NCI-H2107 (cell line): ENCODE results near the gene OFD1.
A peak's percentile ranks its signal among the peaks of the same experiment; 100 is the strongest.

Experiments
- DNase-seq: peaks from one replicate; lab custom pipeline; 2025; lab: John Stamatoyannopoulos, UW

OFD1 gene

GRCh38 chrX:13755254-13755653 lies 20.7 kb downstream of the OFD1 start:
- no peak for DNase-seq

- no peak for DNase-seq
Observed at GRCh38 chrX:13756381-13756780, 21.8 kb downstream of the OFD1 start.

GRCh38 chrX:13759152-13759718 lies 24.7 kb downstream of the OFD1 start:
- DNase-seq: no peak

- no peak for DNase-seq
Observed at GRCh38 chrX:13760426-13760825, 25.9 kb downstream of the OFD1 start.

- DNase-seq: no peak
Observed at GRCh38 chrX:13761606-13762414, 27.3 kb downstream of the OFD1 start.

- DNase-seq: no peak
Observed at GRCh38 chrX:13763489-13763888, 28.9 kb downstream of the OFD1 start.

- no peak for DNase-seq
Observed at GRCh38 chrX:13764281-13764680, 29.7 kb downstream of the OFD1 start.

- no peak for DNase-seq
Observed at GRCh38 chrX:13764765-13765164, 30.2 kb downstream of the OFD1 start.

GRCh38 chrX:13768939-13769338 lies 34.4 kb downstream of the OFD1 start:
- DNase-seq: no peak

GRCh38 chrX:13770013-13770535 lies 35.5 kb downstream of the OFD1 start:
- DNase-seq: no peak

GRCh38 chrX:13774696-13775095 lies 40.1 kb downstream of the OFD1 start:
- no peak for DNase-seq

- DNase-seq: no peak
Observed at GRCh38 chrX:13775837-13776236, 41.3 kb downstream of the OFD1 start.

GRCh38 chrX:13776387-13776786 lies 41.8 kb downstream of the OFD1 start:
- DNase-seq: no peak

GRCh38 chrX:13778916-13779315 lies 44.4 kb downstream of the OFD1 start:
- no peak for DNase-seq

GRCh38 chrX:13780868-13781427 lies 46.4 kb downstream of the OFD1 start:
- DNase-seq: no peak

GRCh38 chrX:13786048-13786447 lies 51.5 kb downstream of the OFD1 start:
- peak; percentile 21 for DNase-seq

GRCh38 chrX:13790206-13791131 lies 55.9 kb downstream of the OFD1 start:
- no peak for DNase-seq

- no peak for DNase-seq
Observed at GRCh38 chrX:13791145-13791544, 56.6 kb downstream of the OFD1 start.

- no peak for DNase-seq
Observed at GRCh38 chrX:13791559-13791958, 57.0 kb downstream of the OFD1 start.

GRCh38 chrX:13793897-13794296 lies 59.3 kb downstream of the OFD1 start:
- DNase-seq: no peak

GRCh38 chrX:13794417-13794816 lies 59.9 kb downstream of the OFD1 start:
- DNase-seq: no peak

GRCh38 chrX:13797512-13797911 lies 63.0 kb downstream of the OFD1 start:
- no peak for DNase-seq
